Measurements from ENCODE around the gene FOXK2. TPM values are rescaled to one million over a fixed set of nuclear protein-coding genes. Genes with fewer than 3 reads are reported as not detected.

The FOXK2 gene
- 19.9 and 26.0 TPM in 2 replicates for total RNA-seq

GRCh38 chr17:82518826-82519810, at the start of gene FOXK2:
Gene FOXK2 (plus strand): TSS chr17:82519732. CDS start chr17:82519889, 157 bp downstream.

GRCh38 chr17:82648165-82648668, 128.7 kb downstream of the FOXK2 start, which contains the start of gene WDR45B:
Gene WDR45B (minus strand): TSS chr17:82648444. CDS start chr17:82648340, 104 bp downstream.

Other genes with a start within 250 kb of the FOXK2 start
- 40.1 and 46.3 TPM in 2 replicates for gene CSNK1D, start 246.0 kb upstream of the FOXK2 start, total RNA-seq
- gene CD7, start 202.1 kb upstream of the FOXK2 start, total RNA-seq: 0.09 and 0.14 TPM in 2 replicates
- 15.6 and 19.3 TPM in 2 replicates for gene SECTM1, start 186.0 kb upstream of the FOXK2 start, total RNA-seq
- under 0.01 TPM in 1 of 2 replicates, not detected in the other for gene TEX19, start 160.5 kb upstream of the FOXK2 start, total RNA-seq
- not detected in 2 replicates for gene UTS2R, start 148.0 kb upstream of the FOXK2 start, total RNA-seq
- gene HEXD, start 101.4 kb upstream of the FOXK2 start, total RNA-seq: 9.4 and 9.7 TPM in 2 replicates
- gene OGFOD3, start 101.1 kb upstream of the FOXK2 start, total RNA-seq: 15.2 and 30.3 TPM in 2 replicates
- gene CYBC1, start 69.0 kb upstream of the FOXK2 start, total RNA-seq: 48.5 and 65.9 TPM in 2 replicates
- gene NARF, start 61.0 kb upstream of the FOXK2 start, total RNA-seq: 20.3 and 35.0 TPM in 2 replicates
- gene WDR45B, start 128.7 kb downstream of the FOXK2 start, total RNA-seq: 55.9 and 56.2 TPM in 2 replicates
- 5.3 and 7.3 TPM in 2 replicates for gene RAB40B, start 179.0 kb downstream of the FOXK2 start, total RNA-seq
- gene FN3KRP, start 197.0 kb downstream of the FOXK2 start, total RNA-seq: 10.7 and 13.4 TPM in 2 replicates
- gene FN3K, start 215.9 kb downstream of the FOXK2 start, total RNA-seq: 4.6 and 4.9 TPM in 2 replicates
- 21.5 and 26.3 TPM in 2 replicates for gene TBCD, start 232.3 kb downstream of the FOXK2 start, total RNA-seq

Data from smooth muscle cell of bladder (primary cell).